AG09319 (cell line): ENCODE measurements around the gene TEFM.

Experiments
- DNase-seq: peaks from one replicate; pipeline ENCODE4 v3.0.0-alpha.2; 2010; ENCODE audit warnings: low read depth; ENCODE audit errors: extremely low read depth
- TF ChIP-seq, protein P1 (sequence below): IDR thresholded peaks from 2 replicates; pipeline ENCODE4 v1.5.1; 2011; ENCODE audit warnings: low read depth, mild to moderate bottlenecking, inconsistent platforms, low read length, moderate library complexity

The TEFM gene

DNA sequence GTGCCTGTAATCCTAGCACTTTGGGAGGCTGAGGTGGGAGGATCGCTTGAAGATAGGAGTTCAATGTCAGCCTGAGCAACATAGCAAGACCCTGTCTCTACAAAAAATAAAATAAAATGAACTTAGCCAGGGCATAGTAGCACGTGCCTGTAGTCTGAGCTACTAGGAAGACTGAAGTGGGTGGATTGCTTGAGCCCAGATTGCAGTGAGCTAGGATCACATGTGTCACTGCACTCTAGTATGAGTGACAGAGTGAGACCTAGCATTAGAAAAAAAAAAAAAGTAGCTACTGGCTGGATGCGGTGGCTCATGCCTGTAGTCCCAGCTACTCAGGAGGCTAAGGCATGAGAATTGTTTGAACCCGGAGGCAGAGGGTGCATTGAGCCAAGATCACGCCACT is 21.7 kb upstream of the TEFM start:
- TF ChIP-seq, protein P1, sequence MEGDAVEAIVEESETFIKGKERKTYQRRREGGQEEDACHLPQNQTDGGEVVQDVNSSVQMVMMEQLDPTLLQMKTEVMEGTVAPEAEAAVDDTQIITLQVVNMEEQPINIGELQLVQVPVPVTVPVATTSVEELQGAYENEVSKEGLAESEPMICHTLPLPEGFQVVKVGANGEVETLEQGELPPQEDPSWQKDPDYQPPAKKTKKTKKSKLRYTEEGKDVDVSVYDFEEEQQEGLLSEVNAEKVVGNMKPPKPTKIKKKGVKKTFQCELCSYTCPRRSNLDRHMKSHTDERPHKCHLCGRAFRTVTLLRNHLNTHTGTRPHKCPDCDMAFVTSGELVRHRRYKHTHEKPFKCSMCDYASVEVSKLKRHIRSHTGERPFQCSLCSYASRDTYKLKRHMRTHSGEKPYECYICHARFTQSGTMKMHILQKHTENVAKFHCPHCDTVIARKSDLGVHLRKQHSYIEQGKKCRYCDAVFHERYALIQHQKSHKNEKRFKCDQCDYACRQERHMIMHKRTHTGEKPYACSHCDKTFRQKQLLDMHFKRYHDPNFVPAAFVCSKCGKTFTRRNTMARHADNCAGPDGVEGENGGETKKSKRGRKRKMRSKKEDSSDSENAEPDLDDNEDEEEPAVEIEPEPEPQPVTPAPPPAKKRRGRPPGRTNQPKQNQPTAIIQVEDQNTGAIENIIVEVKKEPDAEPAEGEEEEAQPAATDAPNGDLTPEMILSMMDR = no peak

GRCh38 chr17:30926516-30926915 is 20.5 kb upstream of the TEFM start:
- TF ChIP-seq, protein P1 = no peak
- DNase-seq = no peak

More for the DNA sequence above, 21.7 kb upstream of the TEFM start:
- no peak for DNase-seq

DNA sequence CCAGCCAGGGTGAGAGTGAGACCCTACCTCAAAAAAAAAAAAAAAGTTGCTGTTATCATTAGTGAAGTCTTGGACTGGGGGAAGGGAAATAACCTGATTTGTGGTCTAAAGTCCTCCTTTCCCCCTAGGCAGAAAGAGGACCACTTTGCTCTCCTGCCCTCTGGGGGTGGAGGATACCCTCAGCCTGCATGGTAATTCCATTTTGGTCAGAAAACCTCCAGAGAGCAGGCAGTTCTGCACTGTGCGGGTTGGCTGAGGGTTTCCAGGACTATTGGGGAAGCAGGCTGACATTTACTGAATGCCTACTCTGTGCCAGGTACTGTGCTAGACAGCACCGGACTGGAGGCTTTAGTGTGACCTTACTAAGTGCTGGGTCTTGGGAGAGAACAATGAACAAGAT is 18.3 kb upstream of the TEFM start:
- TF ChIP-seq, protein P1 = no peak
- no peak for DNase-seq

GRCh38 chr17:30922235-30923030 is 16.4 kb upstream of the TEFM start:
- TF ChIP-seq, protein P1 = no peak
- DNase-seq = no peak

- TF ChIP-seq, protein P1 = no peak; the same call in 1 of the 2 replicates
- no peak for DNase-seq
These were observed 15.6 kb upstream of the TEFM start, which contains the start of gene ADAP2 for GRCh38 chr17:30921544-30922196. Gene ADAP2 (plus strand): TSS chr17:30921945. CDS start chr17:30922015, 70 bp downstream.

- TF ChIP-seq, protein P1 = no peak
- no peak for DNase-seq
These were observed 14.9 kb upstream of the TEFM start for GRCh38 chr17:30920683-30921543.
